ENCODE results near the gene SQOR. TPM values are rescaled to one million over a fixed set of nuclear protein-coding genes. Genes with fewer than 3 reads are reported as not detected.

SQOR gene
- 67.3 and 78.7 TPM in 2 replicates for total RNA-seq

DNA sequence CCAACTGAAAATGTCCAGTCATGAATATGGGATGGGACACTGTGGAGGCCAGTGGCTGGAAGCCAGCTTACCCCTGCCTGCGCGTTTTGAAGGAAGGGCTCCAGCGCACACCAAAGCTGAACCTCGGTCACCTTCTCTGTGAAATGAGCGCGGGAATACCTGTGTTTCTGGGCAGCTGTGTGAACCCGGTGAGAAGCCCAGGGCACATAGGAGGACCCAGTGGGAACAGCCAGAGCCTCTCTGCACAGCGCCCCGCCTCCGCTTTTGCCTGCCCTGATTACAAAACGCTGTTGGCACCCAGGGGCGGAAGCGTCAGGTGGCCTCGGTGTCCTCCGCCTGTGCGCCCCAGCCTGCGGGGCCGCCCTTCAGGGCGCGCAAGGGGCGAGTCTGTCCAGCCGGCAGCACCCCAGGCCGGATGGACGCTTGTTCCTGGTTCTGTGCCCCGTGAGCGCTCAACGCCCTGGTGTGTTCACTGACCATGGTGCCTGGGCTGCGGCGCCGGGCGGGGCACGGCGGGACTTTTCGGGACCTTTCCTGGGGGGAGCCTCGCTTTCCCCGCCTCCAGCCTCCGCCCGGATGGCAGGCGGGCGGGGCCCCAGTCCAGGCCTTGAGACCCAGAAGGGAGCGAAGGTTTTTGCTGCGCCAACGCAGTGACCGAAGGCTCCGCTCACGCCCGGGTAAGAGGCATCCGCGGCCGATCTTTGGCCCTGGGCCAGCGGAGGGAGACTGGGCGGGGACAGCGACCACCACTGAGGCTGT is at the start of gene SQOR:
TSS of gene SQOR (plus strand) at position 598 of the 759 bp plus-strand sequence. CDS start 23,895 bp downstream, outside the sequence.

GRCh38 chr15:45587095-45587862 is 47.5 kb upstream of the SQOR start, which contains the start of gene BLOC1S6:
Gene BLOC1S6 (plus strand): TSS chr15:45587379. CDS start chr15:45587444, 65 bp downstream.

Other genes with a start within 250 kb of the SQOR start
- 7.3 and 7.4 TPM in 2 replicates for gene SLC30A4, start 112.3 kb upstream of the SQOR start, total RNA-seq
- 55.5 and 62.3 TPM in 2 replicates for gene BLOC1S6, start 47.6 kb upstream of the SQOR start, total RNA-seq

Data from bronchial smooth muscle cell (primary cell).